Stimulated activated CD8-positive, alpha-beta memory T cell treated with anti-CD3 and anti-CD28 coated beads, Interleukin-15, amount 100 ng/mL, for 24 hours (primary cell): ENCODE measurements around the gene RPH3AL.

Experiments
- DNase-seq: peaks from one replicate; pipeline ENCODE4 v3.0.0-alpha.2; 2020; ENCODE audit warnings: low read depth

The RPH3AL gene

GRCh38 chr17:353213-353837, 718 bp upstream of the RPH3AL start:
- no peak for DNase-seq

- DNase-seq = no peak
These were observed 659 bp downstream of the RPH3AL start for GRCh38 chr17:351875-352420.

- no peak for DNase-seq
These were observed 1.2 kb downstream of the RPH3AL start for GRCh38 chr17:351449-351738.

- DNase-seq = no peak
These were observed 1.7 kb downstream of the RPH3AL start for GRCh38 chr17:350706-351448.

GRCh38 chr17:349666-350065, 2.9 kb downstream of the RPH3AL start:
- DNase-seq = no peak

GRCh38 chr17:348692-349425, 3.7 kb downstream of the RPH3AL start:
- DNase-seq = no peak

GRCh38 chr17:348012-348411, 4.6 kb downstream of the RPH3AL start:
- no peak for DNase-seq

GRCh38 chr17:347309-347899, 5.2 kb downstream of the RPH3AL start:
- DNase-seq = no peak

- no peak for DNase-seq
These were observed 6.4 kb downstream of the RPH3AL start for GRCh38 chr17:345992-346785.

- no peak for DNase-seq
These were observed 7.3 kb downstream of the RPH3AL start for GRCh38 chr17:345261-345660.

GRCh38 chr17:343875-344752, 8.5 kb downstream of the RPH3AL start:
- no peak for DNase-seq

- no peak for DNase-seq
These were observed 9.4 kb downstream of the RPH3AL start for GRCh38 chr17:343211-343610.

- no peak for DNase-seq
These were observed 12.5 kb downstream of the RPH3AL start for GRCh38 chr17:340074-340473.

GRCh38 chr17:339193-340061, 13.2 kb downstream of the RPH3AL start:
- DNase-seq = no peak

GRCh38 chr17:338442-339192, 14.0 kb downstream of the RPH3AL start:
- DNase-seq = no peak

- DNase-seq = no peak
These were observed 14.7 kb downstream of the RPH3AL start for GRCh38 chr17:337866-338265.

GRCh38 chr17:337453-337852, 15.2 kb downstream of the RPH3AL start:
- DNase-seq = no peak

- no peak for DNase-seq
These were observed 15.6 kb downstream of the RPH3AL start for GRCh38 chr17:337022-337420.
